Astrocyte of the spinal cord (primary cell): Measurements from ENCODE around the gene SBF1.

ENCODE experiments used
- DNase-seq: peaks from one replicate; pipeline ENCODE4 v3.0.0; 2011; ENCODE audit warnings: low read depth, low spot score
- H3K4me3 ChIP-seq: 2 replicates; pipeline ENCODE4 v1.5.1; 2011; ENCODE audit warnings: low read depth, mild to moderate bottlenecking, low read length, moderate library complexity
- CTCF ChIP-seq: IDR thresholded peaks from 2 replicates; pipeline ENCODE4 v1.5.1; 2012; ENCODE audit warnings: low read depth, mild to moderate bottlenecking, low read length, inconsistent platforms
- in situ Hi-C: cut with HindIII; loops from 2 replicates; pipeline ENCODE4 v1.10.0; 2017; ENCODE audit warnings: low sequenced_read_pairs

Gene SBF1

GRCh38 chr22:50445071-50445879, 29.6 kb downstream of the SBF1 start:
- no peak for DNase-seq
- TF ChIP-seq CTCF = no peak
- no peak overlapping the region for H3K4me3 ChIP-seq
- in situ Hi-C loops = no loop called here

- DNase-seq = peak; percentile 75
- in situ Hi-C loops = no loop called here
- no peak for TF ChIP-seq CTCF
- H3K4me3 ChIP-seq = no peak overlapping the region
Measured at GRCh38 chr22:50444663-50445062, 30.2 kb downstream of the SBF1 start.

GRCh38 chr22:50443801-50444625, 30.8 kb downstream of the SBF1 start:
- DNase-seq = no peak
- in situ Hi-C loops = no loop called here
- H3K4me3 ChIP-seq = no peak overlapping the region
- TF ChIP-seq CTCF = no peak

- in situ Hi-C loops = no loop called here
- no peak for TF ChIP-seq CTCF
- H3K4me3 ChIP-seq = no peak overlapping the region
- no peak for DNase-seq
Measured at GRCh38 chr22:50443197-50443596, 31.6 kb downstream of the SBF1 start.

GRCh38 chr22:50441428-50441993, 33.3 kb downstream of the SBF1 start:
- DNase-seq = no peak
- TF ChIP-seq CTCF = no peak
- no peak overlapping the region for H3K4me3 ChIP-seq
- in situ Hi-C loops = no loop called here

- TF ChIP-seq CTCF = no peak
- in situ Hi-C loops = no loop called here
- DNase-seq = no peak
- no peak overlapping the region for H3K4me3 ChIP-seq
Measured at GRCh38 chr22:50440544-50441249, 34.1 kb downstream of the SBF1 start.
